GM19328 (cell line): ENCODE measurements around the gene PTGIS.

ENCODE experiments used
- ATAC-seq: cut with Tn5 transposase; IDR thresholded peaks from one replicate; pipeline ENCODE4 v1.9.1; 2021; ENCODE audit warnings: mild to moderate bottlenecking, moderate library complexity; ENCODE audit not compliant: unreplicated experiment

Gene PTGIS

DNA sequence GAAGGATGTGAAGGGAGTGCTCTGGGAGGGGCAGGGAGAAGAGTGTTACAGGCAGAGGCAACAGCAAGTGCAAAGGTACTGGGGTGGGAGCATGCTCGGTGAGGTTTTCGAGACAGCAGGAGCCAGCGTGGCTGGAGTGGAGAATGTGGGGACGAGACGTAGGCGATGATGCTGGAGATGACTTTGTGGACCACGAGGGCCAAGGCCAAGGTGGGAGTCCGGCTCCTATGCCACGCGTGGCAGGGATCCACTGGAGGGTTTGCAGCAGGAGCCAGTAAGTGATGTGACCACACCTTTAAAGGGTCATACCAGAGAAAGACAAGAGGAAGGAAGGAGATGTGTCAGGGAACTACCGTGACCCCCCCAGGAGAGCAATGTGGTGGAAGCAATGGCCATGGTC lies 7.3 kb downstream of the PTGIS start:
- ATAC-seq = no peak

DNA sequence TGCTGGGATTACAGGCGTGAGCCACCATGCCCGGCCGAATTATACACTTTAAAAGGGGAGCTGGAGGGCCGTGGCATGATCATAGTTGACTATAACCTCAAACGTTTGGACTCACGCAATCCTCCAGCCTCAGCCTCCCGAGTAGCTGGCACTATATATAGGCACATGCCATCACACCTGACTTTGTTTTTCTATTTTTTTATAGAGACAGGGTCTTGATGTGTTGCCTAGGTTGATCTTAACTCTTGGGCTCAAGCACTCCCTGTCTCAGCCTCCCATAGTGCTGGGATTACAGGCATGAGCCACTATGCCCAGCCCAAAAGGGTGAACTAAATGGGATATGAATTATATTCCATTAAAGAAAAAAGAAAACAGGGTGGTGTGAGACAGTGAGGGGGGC lies 7.8 kb downstream of the PTGIS start:
- no peak for ATAC-seq

DNA sequence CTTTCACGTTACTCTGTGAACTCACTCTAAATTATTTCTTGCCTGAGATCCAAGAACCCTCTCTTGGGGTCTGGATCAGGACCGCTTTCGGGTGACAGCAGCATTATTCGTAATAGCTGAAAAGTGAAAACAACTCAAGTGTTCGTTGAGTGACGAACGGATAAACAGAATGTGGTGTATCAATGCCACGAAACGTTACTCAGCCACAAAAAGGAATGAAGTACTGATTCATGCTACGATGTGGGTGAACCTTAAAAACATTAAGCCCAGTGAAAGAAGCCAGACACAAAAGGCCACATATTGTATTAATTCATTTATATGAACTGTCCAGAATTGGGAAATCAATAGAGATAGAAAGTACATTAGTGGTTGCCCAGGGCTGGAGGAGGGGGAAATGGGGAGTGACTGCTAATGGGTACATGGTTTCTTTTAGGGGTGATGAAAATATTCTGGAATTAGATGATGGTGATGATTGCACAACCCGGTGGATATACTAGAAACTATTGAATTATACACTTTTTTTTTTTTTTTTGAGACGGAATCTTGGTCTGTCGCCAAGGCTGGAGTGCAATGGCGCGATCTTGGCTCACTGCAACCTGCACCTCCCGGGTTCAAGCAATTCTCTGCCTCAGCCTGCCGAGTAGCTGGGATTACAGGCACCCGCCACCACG lies 8.4 kb downstream of the PTGIS start:
- ATAC-seq = no peak

DNA sequence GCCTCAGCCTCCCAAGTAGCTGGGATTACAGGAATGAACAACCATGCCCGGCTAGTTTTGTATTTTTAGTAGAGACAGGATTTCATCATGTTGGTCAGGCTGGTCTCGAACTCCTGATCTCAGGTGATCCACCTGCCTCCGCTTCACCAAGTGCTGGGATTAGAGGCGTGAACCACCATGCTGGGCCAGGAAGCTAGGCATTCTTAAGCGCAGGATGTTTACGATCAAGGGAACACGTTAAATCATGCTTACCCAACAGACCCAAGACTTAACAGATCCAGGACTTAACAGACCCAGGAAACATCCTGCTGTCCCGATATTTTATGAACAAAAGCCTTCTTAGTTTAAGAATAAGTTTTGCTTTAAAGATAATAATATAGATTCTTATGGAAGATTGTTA lies 9.1 kb downstream of the PTGIS start:
- ATAC-seq = no peak

DNA sequence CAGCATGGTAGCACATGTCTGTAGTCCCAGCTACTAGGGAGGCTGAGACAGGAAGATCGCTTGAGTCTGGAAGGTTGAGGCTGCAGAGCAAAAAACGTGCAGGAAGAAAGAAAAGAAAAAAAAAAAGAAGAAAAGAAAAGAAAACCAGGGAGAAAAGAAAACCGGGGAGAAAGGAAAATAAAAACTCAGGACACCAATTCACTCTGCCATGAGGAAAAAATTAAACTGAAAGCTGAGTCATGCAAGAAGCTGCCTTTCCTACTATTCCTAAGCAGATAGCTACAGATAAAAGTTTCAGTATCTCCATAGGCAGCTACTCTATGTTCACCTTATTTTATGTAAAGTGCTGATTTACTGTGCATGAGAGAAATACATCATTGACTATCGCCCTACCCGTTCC lies 10.5 kb downstream of the PTGIS start:
- ATAC-seq = no peak

DNA sequence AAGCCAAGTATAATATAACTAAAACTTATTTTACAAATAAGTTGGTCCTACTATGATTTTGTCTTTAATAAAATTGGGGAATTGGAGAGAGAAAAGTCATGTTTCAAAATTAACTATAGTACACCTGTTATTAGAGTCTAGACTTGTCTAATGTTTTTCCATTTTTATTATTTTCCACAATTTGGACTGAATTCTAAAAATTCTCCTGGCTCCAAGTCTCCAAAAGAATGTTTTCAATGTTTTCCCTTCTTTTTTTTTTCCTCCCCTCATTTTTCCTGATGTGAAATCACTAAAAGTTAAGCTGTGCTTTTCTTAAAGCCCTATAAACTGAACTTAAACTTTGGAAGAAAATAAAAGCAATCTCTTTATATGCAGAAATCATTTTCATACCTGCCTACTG lies 11.3 kb downstream of the PTGIS start:
- no peak for ATAC-seq

DNA sequence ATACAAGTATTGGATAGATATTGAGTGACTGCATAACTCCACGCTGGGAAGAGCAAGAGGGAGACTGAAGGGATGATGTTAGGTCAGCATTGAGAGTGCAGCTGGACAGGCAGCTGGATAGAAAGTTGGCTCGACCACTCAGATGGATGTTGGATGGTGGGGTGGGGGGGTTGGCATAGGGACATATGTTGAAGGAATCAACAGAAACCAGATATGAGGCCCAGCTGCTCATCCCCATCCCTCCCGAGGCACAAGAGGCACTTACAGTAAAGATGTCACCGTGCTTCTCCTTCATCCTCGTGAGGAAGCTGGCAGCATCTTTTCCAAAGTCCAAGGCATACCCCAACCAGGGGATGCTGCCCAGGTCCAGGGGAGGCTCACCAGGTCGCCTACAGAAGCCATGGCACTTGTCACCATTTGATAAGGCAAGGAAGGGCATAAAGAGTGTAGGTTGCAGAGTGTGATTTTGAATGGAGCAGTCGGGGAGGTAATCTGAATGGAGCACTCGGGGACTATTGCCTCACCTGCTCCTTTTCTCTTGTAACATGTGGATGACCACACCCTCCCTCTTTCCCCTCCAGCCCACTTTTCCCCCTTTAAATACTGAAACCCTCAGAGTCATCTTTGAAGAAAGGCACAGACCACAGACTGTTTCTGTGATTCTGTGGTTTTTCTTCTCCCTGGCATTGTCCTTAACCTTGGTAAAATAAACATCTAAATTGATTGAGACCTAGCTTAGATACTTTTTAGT lies 18.0 kb downstream of the PTGIS start:
- no peak for ATAC-seq

DNA sequence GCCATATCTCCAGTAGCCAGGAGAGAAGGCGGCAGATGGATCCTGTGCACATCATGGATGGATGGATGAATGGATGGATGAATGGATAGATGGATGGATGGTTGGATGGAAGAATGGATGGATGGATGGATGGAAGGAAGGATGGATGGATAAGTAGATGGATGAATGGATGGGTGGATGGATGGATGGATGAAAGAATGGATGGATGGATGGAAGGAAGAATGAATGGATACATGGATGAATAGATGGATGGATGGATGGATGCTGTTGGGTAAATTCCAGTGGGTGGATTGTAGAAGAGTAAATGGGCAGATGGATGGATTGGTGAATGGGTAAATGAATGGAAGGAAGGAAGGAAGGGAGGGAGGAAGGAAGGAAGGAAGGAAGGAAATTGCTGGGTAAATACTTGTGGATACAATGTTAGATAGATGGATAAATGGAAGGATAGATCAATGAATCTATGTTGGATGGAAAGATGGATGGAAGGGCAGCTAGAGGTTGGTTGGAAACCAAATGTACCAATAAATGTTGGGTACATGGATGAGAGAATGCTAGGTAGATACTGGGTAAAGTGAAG lies 19.5 kb downstream of the PTGIS start:
- ATAC-seq = no peak

DNA sequence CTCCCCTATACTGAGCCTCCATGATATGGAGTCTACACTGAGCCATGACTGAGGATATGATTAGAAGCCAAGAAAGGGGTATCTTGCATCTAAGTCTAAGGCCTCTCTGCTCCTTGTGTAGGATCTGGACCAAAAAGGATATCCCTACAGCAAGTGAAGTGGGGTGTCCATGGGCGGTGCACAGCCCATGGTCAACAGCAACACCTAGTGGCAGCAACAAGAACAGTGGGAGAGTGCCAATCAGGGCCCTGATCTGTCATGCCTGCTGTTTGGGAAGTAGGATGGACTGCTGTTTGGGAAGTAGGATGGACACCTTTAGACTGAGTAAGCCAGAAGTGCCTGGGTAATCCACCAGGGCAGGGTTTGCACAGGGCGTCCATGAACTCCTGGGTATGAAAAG lies 22.4 kb downstream of the PTGIS start:
- ATAC-seq = no peak

DNA sequence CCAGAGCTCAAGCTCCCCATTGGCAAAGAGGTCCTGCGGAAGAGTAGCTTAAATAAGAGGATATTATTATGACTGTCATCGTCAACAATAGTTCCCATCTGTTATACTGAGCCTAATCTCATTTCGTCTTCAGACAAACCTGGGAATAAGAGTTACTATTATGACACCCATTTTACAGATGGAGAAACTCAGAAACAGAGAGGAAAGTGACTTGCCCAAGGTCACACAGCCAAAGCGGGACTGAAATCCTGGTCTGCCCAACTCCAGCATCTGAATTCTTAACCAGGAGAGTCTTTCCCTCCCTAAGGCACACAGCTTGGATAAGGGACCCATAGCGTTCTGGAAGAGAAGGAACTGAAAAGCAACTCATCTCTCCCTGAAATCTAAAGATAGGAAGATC lies 23.4 kb downstream of the PTGIS start:
- ATAC-seq = no peak

DNA sequence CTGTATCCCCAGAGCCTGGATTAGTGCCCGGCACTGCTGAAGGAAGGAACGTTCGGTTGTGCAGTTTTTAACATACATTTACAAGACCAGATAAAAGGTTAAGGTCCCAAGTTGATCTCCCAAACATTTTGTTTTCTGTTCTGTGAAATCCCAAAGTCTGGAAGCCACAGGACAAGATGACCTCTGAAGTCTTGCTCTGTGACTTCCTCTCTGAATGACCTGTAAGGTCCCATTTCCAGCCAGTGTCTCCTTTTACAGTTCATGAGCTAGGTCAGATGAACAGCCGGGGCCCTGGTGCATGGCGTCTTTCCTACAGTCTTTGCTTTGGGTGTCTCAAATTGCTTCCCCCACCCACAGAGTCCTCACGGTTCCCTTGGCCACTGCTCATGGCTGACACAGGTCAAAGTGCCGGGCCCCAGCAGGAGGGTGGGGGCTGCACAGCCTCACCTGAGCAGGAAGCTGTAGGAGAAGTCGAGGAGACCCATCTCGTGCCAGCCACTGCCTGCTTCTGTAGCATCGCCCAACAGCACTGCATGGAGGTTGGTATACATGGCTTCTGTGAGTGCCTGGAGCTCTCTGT lies 24.0 kb downstream of the PTGIS start:
- no peak for ATAC-seq

DNA sequence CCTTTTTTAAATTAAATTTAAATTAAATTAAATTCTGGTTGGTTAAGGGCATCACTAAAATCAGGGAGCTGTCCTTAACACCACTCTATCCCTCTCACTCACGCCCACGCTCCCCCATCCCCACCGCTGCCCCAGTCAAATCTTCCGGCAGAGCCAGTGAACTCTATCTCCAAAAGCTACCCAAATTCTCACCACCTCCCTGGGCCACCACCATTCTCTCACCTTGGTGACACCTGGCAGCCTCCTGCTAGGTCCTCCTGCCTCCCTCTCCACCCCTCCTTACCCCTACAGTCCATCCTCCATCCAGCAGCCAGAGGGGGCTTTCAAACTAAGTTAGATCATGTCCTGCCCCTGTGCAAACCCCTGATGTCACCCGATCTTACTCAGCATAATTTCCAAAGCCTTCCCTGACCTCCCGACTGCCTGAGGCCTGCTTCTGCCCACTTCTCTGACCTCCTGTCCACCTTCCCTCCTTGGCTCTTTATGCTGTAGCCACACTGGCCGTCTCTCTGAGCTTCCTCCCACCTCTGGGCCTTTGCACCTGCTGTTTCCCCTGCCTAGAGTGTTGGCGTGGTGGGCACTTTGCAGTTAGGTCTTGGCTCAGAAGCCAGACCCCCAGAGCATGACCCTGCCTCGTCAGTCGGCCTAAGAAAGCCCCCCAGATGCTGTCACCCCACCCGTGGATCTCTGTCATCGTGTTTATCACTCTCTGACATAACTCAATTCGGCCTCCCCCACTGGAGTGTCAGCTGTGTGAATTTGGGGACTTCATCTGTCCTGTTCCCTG lies 24.7 kb downstream of the PTGIS start:
- ATAC-seq = no peak

DNA sequence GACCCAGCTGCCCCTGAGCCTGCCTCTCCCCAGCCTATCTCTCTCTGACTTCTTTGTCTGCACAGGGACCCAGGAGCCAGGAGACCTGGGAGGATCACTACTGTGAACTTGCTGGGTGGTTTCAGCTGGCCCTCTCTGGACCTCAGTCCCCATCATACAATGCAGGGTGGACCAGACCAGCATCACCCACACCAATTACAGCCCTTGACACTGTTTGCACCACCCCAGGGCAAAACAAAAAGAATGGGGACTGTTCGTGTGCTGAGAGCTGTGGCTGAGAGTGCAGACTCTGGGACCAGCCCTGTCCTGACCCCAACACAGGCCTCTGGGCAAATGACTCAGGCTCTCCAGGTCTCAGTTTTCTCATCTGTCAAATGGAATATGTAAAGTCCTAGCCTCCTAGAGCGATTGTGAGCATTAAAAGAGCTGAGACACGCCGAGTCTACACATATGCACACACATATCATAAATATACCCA lies 25.4 kb downstream of the PTGIS start:
- ATAC-seq = no peak

DNA sequence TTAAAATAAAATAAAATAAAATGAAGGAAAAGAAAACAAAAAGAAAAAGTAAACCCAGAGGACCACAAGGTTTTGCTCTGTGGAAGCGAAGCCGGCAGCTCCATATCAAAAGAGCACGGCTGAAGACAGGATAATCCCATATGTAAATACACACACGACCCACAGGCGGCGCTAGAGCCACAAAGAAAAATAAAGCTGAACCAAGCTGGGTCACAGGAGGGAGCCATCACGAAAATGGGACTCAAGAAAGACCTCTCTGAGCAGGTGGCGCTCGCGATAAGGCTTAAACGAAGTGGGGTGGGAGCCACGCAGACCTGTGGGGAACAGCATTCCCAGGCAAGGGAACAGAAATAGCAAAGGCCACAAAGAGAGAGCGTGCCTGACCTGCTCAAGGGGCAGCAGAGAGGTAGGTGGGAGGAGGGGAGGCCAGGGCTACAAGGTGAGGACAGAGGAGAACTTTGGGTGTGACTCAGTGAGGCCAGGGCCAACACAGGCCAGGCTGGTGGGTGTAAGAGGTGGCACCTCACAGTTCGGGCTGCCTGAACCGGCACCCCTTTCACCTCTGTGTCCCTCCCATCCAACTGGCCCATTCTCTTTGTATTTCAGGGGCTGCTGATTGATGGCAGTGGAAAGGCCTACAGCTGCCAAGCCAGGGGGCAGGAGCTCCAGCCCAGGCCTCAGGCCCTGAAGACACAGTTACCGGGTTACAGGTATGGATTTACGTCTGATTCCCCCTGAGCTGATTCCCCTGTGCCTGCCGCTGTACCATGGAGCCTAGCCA lies 26.0 kb downstream of the PTGIS start:
- no peak for ATAC-seq

DNA sequence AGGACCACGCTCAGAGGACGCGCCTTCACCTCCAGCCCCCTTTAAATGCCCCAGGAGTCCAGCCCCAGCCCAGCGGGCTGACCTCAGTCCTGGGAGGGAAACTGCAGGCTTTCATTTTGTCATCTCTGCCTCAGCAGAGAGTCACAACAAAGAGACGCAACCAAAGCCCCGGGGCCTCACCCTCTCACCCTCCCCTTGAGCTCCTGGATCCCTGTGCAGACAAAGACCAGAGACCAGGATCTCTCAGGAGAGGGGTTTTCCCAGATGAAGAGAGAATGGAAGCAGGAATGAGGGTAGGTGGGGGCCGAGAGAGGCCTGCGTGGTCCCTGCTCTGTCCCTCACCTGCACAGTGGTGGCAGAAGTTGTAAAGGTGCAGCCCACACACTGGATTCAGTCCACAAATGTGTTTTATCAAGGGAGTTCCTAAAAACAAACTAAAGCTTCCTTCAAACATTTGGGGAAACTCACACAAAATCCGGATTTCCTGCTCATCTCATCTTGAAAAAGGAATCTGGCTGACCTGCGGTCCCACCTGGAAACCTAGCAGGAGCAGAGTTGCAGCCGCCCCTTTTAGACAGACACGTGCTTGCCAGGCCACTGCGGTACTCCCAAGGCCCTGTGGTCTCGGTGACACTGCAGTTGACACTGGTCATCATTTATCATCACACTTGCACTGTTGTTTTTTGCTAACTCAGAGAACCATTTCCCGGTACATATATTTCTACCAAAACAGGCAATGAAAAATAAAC lies 27.1 kb downstream of the PTGIS start:
- ATAC-seq = no peak

DNA sequence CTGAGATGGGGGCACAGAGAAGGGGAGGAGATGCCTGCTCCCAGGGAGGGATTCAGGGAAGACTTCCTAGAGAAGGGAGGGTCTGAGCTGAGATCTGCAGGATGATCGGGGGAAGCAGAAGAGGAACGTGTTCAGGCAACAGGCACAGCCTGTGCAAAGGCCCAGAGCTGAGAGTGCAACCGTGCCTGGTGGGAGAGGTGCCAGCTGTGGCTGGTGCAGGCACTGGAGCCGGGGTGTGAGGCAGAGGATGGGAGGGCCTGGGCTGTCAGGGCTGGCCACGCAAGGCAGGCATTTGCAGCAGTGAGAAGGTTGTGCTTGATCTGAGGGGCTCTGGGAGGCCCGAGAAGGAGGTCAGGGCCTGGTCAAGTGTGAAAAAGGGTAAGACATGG lies 27.7 kb downstream of the PTGIS start:
- no peak for ATAC-seq

DNA sequence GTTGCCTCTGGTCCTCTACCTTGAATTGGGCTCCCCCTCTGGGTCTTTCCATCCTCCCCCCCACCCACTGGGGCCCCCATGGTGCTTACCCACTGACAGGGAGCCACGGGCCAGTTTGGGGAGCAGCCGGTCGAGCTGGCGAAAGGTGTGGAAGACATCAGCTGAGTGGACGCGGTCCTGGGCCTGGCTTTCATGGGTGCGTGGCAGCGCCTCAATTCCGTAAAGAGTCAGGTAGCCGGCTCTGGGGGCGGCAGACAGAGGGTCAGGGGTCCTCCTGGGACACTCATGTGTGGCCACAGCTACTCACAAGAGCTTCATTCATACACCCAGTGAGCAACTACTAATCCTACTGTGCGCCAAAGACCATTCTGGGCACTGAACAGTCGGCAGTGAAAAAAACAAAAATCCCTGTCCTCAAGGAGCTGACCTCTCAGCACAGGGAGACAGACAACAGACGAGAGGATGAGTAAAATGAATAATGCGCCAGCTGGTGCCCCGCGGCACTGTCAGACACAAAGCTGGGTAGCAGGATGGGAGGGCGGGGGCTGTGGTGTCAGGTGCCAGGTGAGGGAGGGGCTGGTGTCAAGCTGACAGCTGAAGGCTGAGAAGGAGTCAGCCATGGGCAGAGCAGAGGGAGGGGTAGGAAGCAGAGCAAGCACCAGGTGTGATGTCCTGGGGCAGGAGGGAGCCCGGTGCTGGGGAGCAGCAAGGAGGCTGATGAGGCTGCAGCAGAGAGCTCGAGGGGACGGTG lies 28.3 kb downstream of the PTGIS start:
- ATAC-seq = no peak

DNA sequence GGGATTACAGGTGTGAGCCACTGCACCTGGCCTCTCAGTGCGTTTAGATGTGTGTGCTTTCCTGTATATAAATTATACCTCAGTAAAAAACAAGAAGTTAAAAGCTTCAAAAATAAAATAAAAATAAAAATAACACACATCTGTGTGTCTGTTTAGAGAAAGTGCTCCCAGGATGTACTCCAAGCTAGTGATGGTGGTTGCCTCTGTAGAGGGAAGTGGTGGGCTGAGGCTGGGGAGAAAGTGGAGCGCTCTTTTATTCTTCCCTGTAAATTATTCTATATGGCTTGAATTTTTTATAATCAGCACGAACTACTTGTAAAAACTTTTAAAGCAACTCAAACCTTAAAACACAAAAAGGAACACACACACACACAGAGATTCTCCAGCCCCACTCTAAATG lies 29.0 kb downstream of the PTGIS start:
- ATAC-seq = no peak

DNA sequence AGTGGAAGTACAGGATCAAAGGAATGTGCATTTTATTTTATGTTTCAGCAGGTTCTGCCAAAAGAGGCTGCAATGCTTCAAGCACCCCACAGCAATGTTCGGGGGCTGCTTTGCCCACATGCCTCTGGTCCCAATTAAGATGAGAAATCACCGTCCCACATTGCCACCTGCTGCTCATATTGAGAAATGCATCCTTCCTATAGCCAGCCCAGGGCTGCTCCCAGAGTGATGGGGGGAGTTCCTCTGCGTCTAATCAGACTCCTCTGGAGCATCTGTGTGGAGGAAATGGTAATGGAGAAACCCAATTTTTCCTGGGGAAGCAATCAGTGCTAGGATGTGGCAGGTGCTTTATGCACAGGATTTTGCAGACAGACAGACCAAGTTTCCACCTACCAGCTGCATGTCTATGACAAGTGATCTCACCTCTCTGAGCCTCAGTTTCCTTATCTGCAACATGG lies 33.7 kb downstream of the PTGIS start:
- ATAC-seq = no peak
